ENCODE measurements around the gene ANKFN1. TPM values are rescaled to one million over a fixed set of nuclear protein-coding genes. Genes with fewer than 3 reads are reported as not detected.

The ANKFN1 gene
- total RNA-seq, 4 donors from 2014 or later: 0.16 to 0.27 TPM; not detected in 2

DNA sequence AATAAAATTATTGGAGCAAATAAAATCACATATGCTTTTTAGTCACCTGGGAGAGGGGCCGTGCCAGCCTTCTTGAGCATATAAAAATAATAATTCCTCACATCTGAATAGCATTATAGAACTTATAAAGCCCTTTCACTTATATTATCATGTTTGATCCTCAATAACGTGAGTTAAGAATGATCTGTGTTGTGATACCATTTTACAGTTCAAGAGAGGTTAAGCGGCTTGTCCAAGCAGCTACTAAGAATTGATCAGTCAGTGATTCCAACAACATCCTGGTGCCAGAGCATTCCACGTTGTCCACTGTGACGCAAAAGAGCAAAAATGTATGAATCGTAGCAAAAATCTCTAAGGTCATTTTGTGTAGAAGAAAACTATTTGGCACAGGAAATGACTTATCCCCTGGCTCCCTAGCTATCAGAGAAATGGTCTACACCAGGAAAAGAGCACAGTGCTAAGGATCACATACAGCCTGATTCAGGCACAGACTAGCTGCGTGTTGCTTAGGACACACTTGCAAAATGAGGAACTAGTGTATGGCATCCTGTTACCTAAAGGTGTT, 33.0 kb downstream of the ANKFN1 start:
- no peak overlapping the region for H3K4me3 ChIP-seq
- H3K4me1 ChIP-seq: no peaks in the 10 kb centered on the region
- no peaks in the 10 kb centered on the region for H3K36me3 ChIP-seq
- no peak for TF ChIP-seq POLR2A (IDR thresholded peaks at IDR 0.05)
- TF ChIP-seq, protein P1, sequence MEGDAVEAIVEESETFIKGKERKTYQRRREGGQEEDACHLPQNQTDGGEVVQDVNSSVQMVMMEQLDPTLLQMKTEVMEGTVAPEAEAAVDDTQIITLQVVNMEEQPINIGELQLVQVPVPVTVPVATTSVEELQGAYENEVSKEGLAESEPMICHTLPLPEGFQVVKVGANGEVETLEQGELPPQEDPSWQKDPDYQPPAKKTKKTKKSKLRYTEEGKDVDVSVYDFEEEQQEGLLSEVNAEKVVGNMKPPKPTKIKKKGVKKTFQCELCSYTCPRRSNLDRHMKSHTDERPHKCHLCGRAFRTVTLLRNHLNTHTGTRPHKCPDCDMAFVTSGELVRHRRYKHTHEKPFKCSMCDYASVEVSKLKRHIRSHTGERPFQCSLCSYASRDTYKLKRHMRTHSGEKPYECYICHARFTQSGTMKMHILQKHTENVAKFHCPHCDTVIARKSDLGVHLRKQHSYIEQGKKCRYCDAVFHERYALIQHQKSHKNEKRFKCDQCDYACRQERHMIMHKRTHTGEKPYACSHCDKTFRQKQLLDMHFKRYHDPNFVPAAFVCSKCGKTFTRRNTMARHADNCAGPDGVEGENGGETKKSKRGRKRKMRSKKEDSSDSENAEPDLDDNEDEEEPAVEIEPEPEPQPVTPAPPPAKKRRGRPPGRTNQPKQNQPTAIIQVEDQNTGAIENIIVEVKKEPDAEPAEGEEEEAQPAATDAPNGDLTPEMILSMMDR (IDR thresholded peaks at IDR 0.05 in 4 of 5, conservative IDR thresholded peaks at IDR 0.05 in 1 of 5): no peak
- H3K27ac ChIP-seq: no peak overlapping the region
- no peaks in the 10 kb centered on the region for H3K27me3 ChIP-seq
- no peak for DNase-seq
- no peaks in the 10 kb centered on the region for H3K9me3 ChIP-seq
- ATAC-seq: no peak
- in situ Hi-C loops (cut with MboI; ENCODE audit: low sequenced_read_pairs in 4 of 4) (no loop called here), intact Hi-C loops (cut with DNase I; ENCODE audit: low total_unique reads) (no loop called here)

DNA sequence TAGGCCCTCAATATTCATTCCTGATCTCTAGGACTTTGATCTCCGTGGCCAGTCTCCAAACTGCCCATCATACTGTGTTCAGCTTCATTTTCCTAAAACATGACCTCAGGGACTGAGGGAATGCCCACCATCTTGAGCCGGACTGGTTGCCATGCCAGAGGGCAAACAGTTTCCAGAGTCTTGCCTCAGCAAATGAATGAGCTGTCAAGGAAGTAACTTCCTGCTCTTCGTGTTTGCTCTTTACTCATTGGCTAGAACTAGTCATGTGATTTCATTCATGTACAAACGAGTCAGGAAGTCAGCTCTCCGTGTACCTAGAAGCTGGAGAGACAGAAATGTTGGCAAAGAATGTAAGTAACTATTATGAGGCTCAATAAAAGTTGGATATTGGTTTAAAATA, 50.2 kb downstream of the ANKFN1 start:
- Histone ChIP-seq H3K27me3 (no peaks in the 10 kb centered on the region), H3K36me3 (no peaks in the 10 kb centered on the region), H3K4me1 (no peaks in the 10 kb centered on the region), H3K4me3 (no peak overlapping the region), H3K27ac (no peak overlapping the region), H3K9me3 (no peaks in the 10 kb centered on the region)
- in situ Hi-C loops (cut with MboI; ENCODE audit: low sequenced_read_pairs in 4 of 4) (no loop called here), intact Hi-C loops (cut with DNase I; ENCODE audit: low total_unique reads) (no loop called here)
- no peak for DNase-seq
- TF ChIP-seq, protein P1 (IDR thresholded peaks at IDR 0.05 in 4 of 5, conservative IDR thresholded peaks at IDR 0.05 in 1 of 5): no peak
- no peak for TF ChIP-seq POLR2A (IDR thresholded peaks at IDR 0.05)
- ATAC-seq: no peak

DNA sequence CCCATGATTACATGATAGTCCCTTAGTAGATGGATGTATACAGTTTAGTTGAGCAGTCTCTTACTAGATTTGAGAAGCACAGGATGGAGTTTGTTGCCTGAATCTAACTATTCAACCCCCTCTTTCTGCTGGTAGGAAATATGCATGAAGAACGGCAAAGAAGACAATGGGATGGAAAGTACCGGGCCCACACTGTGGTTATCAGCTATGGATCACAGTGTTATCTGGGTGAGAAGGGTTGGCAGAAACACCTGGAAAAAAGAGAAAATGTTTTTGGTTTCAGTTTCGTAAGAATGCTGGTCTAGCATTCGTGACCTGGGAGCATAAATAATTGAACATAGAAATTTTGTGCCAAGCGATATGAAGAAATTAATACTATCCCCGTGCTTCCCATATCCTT, 53.1 kb downstream of the ANKFN1 start:
- intact Hi-C loops (cut with DNase I; ENCODE audit: low total_unique reads) (no loop called here), in situ Hi-C loops (cut with MboI; ENCODE audit: low sequenced_read_pairs in 4 of 4) (no loop called here)
- Histone ChIP-seq H3K4me3 (no peak overlapping the region), H3K4me1 (no peaks in the 10 kb centered on the region), H3K27ac (no peak overlapping the region), H3K27me3 (no peaks in the 10 kb centered on the region), H3K9me3 (no peaks in the 10 kb centered on the region), H3K36me3 (no peaks in the 10 kb centered on the region)
- no peak for ATAC-seq
- TF ChIP-seq POLR2A (IDR thresholded peaks at IDR 0.05): no peak
- TF ChIP-seq, protein P1 (IDR thresholded peaks at IDR 0.05 in 4 of 5, conservative IDR thresholded peaks at IDR 0.05 in 1 of 5): no peak
- DNase-seq: no peak

DNA sequence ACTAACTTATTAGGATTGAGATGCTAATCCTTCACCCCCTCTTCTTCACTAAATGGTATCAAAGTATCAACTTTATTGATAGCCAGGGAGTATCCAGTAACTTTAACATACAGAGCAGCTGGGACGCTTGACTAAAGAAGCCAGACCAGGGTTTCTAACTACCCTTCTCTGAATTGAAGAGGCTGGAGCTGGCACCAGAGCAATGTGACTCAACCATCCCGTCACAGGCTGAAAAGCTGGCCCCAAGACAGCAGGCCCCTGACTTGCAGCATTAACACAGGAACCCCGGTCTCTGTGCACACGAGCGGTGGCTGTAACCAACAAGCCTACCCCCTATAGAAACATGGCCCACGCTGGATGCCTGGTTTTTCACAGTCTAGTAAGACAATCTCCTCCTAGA, 59.8 kb downstream of the ANKFN1 start:
- H3K4me1 ChIP-seq: no peaks in the 10 kb centered on the region
- intact Hi-C loops (cut with DNase I; ENCODE audit: low total_unique reads) (no loop called here), in situ Hi-C loops (cut with MboI; ENCODE audit: low sequenced_read_pairs in 4 of 4) (no loop called here)
- no peaks in the 10 kb centered on the region for H3K36me3 ChIP-seq
- ATAC-seq (no peak), DNase-seq (no peak)
- no peak overlapping the region for H3K27ac ChIP-seq
- no peak for TF ChIP-seq POLR2A (IDR thresholded peaks at IDR 0.05)
- TF ChIP-seq, protein P1 (IDR thresholded peaks at IDR 0.05 in 4 of 5, conservative IDR thresholded peaks at IDR 0.05 in 1 of 5): no peak
- H3K4me3 ChIP-seq: no peak overlapping the region
- H3K9me3 ChIP-seq: no peaks in the 10 kb centered on the region
- H3K27me3 ChIP-seq: no peaks in the 10 kb centered on the region

DNA sequence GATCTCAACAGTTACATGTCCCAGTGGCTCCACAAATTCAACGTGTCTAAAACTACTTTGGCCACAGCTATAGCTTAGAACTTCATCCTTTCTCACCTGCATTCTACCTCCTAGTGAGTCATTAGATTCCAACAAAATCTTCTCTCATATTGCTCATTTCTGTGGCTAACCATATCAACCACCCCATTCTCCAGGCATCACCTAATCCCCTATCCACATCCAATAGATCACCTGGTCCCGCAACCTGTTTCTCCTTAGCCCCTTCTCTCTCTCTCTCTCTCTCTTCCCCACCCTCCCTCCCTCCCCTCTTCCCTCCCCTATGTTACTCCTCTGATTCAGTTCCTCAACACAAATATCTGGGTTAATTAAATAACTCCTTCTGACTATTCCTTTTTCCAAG, 64.6 kb downstream of the ANKFN1 start:
- Histone ChIP-seq H3K4me1 (no peaks in the 10 kb centered on the region), H3K36me3 (no peaks in the 10 kb centered on the region), H3K27me3 (no peaks in the 10 kb centered on the region), H3K27ac (no peak overlapping the region), H3K4me3 (no peak overlapping the region), H3K9me3 (no peaks in the 10 kb centered on the region)
- ATAC-seq (no peak), DNase-seq (no peak)
- TF ChIP-seq POLR2A (IDR thresholded peaks at IDR 0.05): no peak
- TF ChIP-seq, protein P1 (IDR thresholded peaks at IDR 0.05 in 4 of 5, conservative IDR thresholded peaks at IDR 0.05 in 1 of 5): no peak
- in situ Hi-C loops (cut with MboI; ENCODE audit: low sequenced_read_pairs in 4 of 4): no loop called here
- intact Hi-C loops (cut with DNase I; ENCODE audit: low total_unique reads): no loop called here
